Common myeloid progenitor, CD34-positive (primary cell): ENCODE measurements around the gene GNG13.

ENCODE experiments used
- CTCF ChIA-PET: fragments of 350-600 bp; sonication (Branson Sonifier 250); formaldehyde crosslinking; loops from one replicate; lab custom pipeline; 2021; ENCODE audit warnings: antibody characterized with exemption; lab: Charles Lee
- POLR2A ChIA-PET: fragments of 350-600 bp; sonication (Branson Sonifier 250); formaldehyde crosslinking; loops from one replicate; lab custom pipeline; 2021; ENCODE audit warnings: antibody characterized with exemption; lab: Charles Lee
- DNase-seq, 3 donors: peaks; one replicate each; pipeline versions ENCODE4 v3.0.0 to v3.0.0-alpha.2; 2013
- H3K27ac ChIP-seq, 2 experiments: 1 replicate in 1 of 2; 2 replicates in 1 of 2; pipeline ENCODE4 v1.7.0; 2013; ENCODE audit warnings: inconsistent platforms in 2 of 2, low read length in 2 of 2, mild to moderate bottlenecking in 2 of 2, low read depth in 1 of 2, moderate library complexity in 1 of 2; ENCODE audit not compliant: severe bottlenecking in 2 of 2, insufficient read depth in 1 of 2, poor library complexity in 1 of 2
- H3K27me3 ChIP-seq, 5 experiments: replicated peaks in 2 of 5; 1 replicate in 3 of 5; 2 replicates in 2 of 5; pipeline versions ENCODE4 v1.6.1 to v1.7.0; 2013; ENCODE audit warnings: low read length in 4 of 5, mild to moderate bottlenecking in 2 of 5, moderate library complexity in 2 of 5, inconsistent platforms in 1 of 5; ENCODE audit not compliant: insufficient read depth in 5 of 5, control insufficient read depth in 4 of 5
- H3K36me3 ChIP-seq, 4 experiments: 1 replicate in 2 of 4; 2 replicates in 2 of 4; pipeline versions ENCODE4 v1.6.1 to v1.7.0; 2013; ENCODE audit warnings: low read length in 3 of 4, control low read depth in 1 of 4, mild to moderate bottlenecking in 1 of 4; ENCODE audit not compliant: control insufficient read depth in 4 of 4, insufficient read depth in 4 of 4
- H3K4me1 ChIP-seq, 4 experiments: 1 replicate in 3 of 4; 2 replicates in 1 of 4; pipeline versions ENCODE4 v1.6.1 to v1.7.1; 2013; ENCODE audit warnings: low read length in 3 of 4, mild to moderate bottlenecking in 3 of 4, control low read depth in 1 of 4, inconsistent platforms in 1 of 4, moderate library complexity in 1 of 4; ENCODE audit not compliant: control insufficient read depth in 4 of 4, insufficient read depth in 4 of 4; ENCODE audit errors: control extremely low read depth in 1 of 4
- H3K4me3 ChIP-seq, 7 experiments: 1 replicate in 4 of 7; 2 replicates in 3 of 7; pipeline versions ENCODE4 v1.5.1 to v1.7.0; 2013; ENCODE audit warnings: mild to moderate bottlenecking in 7 of 7, low read length in 6 of 7, moderate library complexity in 6 of 7, inconsistent platforms in 2 of 7, low read depth in 2 of 7, control low read depth in 1 of 7; ENCODE audit not compliant: insufficient read depth in 4 of 7, control insufficient read depth in 1 of 7; ENCODE audit errors: extremely low read depth in 1 of 7
- H3K9me3 ChIP-seq, 5 experiments: 1 replicate in 4 of 5; 2 replicates in 1 of 5; pipeline versions ENCODE4 v1.6.1 to v1.7.1; 2013; ENCODE audit warnings: low read length in 4 of 5, mild to moderate bottlenecking in 2 of 5, inconsistent platforms in 1 of 5, low read depth in 1 of 5, moderate library complexity in 1 of 5; ENCODE audit not compliant: control insufficient read depth in 4 of 5, insufficient read depth in 2 of 5; ENCODE audit errors: control extremely low read depth in 1 of 5
- WGBS: methylation state at CpG from one replicate; pipeline ENCODE4 v1.1.5; 2013; ENCODE audit not compliant: insufficient coverage; 5-methylcytosine and 5-hydroxymethylcytosine counted together

The GNG13 gene

DNA sequence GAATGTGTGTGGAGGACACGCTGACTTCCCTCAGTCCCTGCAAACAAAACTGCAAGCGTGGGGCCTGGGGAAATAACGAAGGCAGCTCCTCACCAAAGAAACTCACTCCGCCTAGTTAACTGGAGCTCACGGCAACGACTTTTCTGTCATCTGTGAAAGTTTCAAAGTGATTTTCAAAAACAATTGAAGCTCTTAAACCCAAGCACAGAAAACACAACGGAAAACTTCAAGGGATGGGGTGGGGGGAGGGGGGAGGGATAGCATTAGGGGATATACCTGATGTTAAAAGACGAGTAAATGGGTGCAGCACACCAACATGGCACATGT is 3.2 kb upstream of the GNG13 start:
- no peak overlapping the region for H3K4me3 ChIP-seq
- ChIA-PET CTCF (interaction anchor here (0.9 to 1.2 kb wide), 2 partner anchors 19 to 62 kb away, joined by 3 read pairs; no protein-coding TSS in a partner anchor), POLR2A (no interaction called here)
- no peak for DNase-seq
- no peaks in the 10 kb centered on the region for H3K9me3 ChIP-seq
- no peak overlapping the region for H3K27ac ChIP-seq
- H3K36me3 ChIP-seq = no peaks in the 10 kb centered on the region
- peaks cover 0 to 13% (median 9%) of the 10 kb centered on the region in 4 experiments for H3K4me1 ChIP-seq
- peaks cover 0 to 47% (median 16%) of the 10 kb centered on the region in 5 experiments for H3K27me3 ChIP-seq
- WGBS = 87% methylated on average over 3 of the region's 8 CpGs

DNA sequence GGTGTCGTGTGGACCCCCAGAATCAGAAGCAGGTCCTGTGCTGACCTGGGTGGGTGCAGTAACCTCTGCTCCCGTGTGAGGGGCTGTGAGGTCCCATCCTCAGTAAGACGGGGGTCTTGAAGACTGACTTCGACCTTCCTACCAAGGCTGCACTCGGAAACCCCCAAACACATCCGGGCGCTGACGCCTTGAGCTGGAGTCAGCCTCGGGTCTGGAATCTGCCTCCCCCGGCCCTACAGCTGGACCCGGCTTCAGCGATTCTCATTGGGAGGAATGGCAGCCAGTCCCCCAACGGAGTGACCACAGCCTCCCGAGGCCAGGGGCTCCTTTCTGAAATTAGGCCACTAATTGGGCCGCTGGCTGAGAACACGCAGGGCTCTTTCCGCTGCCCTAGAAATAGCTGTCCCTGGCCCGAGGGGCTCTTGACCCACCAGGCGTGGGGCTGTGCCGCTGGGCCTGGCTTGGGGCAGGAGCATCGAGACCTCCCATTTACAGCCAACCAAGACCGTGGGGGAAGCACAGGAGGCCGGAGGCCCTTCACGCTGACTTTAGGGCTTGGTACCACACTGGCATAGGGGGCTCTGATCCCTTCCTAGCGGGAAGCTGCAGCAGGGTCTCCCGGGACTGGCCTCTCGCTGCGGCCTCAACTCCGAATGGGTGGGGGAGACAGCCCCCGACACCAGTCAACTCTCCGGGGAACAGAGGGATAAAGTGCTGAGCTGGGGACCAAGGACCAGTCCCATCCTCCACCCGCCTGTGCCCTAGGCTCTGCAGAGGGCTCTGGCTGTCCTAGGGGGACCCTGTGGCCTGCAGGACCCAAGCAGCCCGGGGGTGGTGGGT is 2.6 kb upstream of the GNG13 start:
- 87% methylated on average over 27 of the region's 33 CpGs for WGBS
- Histone ChIP-seq H3K36me3 (peaks cover 0 to 2% (median 0%) of the 10 kb centered on the region in 4 experiments), H3K4me3 (no peak overlapping the region), H3K27ac (no peak overlapping the region), H3K9me3 (no peaks in the 10 kb centered on the region), H3K27me3 (peaks cover 0 to 53% (median 16%) of the 10 kb centered on the region in 5 experiments), H3K4me1 (peaks cover 0 to 8% (median 6%) of the 10 kb centered on the region in 4 experiments)
- no peak for DNase-seq
- CTCF ChIA-PET = interaction anchor here (0.9 to 1.2 kb wide), 2 partner anchors 18 to 62 kb away, joined by 3 read pairs; no protein-coding TSS in a partner anchor
- POLR2A ChIA-PET = no interaction called here

DNA sequence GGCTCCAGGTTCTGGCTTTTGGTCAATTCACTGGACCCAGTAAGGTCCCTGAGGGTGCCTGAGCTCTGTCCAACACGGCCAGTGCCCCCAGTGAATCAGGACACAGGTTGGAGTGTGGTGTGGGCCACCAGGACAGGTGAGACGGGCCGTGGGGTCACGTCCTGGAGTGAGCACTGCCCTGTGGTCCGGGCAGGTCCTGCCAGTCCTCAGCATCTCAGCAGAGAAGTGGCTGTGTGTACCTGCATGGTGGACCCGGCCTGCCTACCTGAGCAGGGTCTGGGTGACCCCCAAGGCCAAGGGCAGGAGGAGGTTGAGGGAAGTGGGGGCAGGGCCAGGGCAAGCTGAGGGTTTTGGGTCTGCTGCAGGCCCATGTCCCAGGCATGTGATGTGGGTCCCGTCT is 1.9 kb upstream of the GNG13 start:
- CTCF ChIA-PET = interaction anchor here (1.3 kb wide), 1 partner anchor 94 kb away, joined by 5 read pairs; no protein-coding TSS in a partner anchor

DNA sequence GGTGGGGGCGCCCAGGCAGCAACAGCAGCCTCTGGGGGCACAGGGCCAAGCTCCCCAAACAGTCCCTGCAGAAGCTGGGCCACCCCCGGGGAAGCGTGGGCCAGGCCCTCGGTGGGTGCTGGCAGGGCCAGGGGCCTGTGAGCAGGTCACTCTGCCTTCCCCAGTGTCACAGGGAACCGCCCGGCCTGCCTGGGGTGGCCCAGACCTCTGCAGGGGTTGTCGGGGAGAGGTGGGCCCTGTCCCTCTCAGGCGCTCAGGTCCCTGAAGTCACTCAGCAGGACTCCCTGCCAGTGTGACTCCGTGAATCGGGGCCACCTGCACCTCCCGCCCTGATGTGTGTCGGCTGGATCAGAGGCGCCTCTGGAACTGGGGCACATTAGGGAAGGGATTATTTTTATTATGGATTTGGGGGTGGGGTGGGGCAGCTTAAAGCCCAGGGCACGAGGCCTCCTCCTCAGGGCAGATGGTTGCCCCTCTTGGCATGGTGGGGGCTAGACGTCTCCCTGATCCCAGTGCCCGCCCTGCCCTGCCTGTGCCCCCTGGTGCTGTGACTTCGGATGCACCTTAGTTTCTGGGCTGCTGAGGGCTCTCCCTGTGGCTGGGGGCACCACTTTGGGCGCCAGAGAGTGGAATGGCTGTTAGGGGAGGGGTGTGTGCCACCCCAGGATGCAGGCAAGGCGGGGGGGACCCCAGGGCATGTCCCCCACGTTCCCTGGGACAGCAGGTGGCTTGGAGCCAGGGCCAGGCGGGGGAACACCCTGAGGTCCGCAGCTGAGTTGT is 1.2 kb upstream of the GNG13 start:
- 71% methylated on average over 17 of the region's 22 CpGs for WGBS
- ChIA-PET CTCF (interaction anchor here (0.8 to 1.3 kb wide), 2 partner anchors 22 to 93 kb away, joined by 3 to 5 read pairs; no protein-coding TSS in a partner anchor), POLR2A (no interaction called here)
- H3K36me3 ChIP-seq = peaks cover 0 to 11% (median 2%) of the 10 kb centered on the region in 4 experiments
- peaks cover 0 to 57% (median 16%) of the 10 kb centered on the region in 5 experiments for H3K27me3 ChIP-seq
- no peak for DNase-seq
- no peak overlapping the region for H3K27ac ChIP-seq
- no peak overlapping the region for H3K4me3 ChIP-seq
- H3K4me1 ChIP-seq = peaks cover 0 to 5% (median 2%) of the 10 kb centered on the region in 4 experiments
- H3K9me3 ChIP-seq = peaks cover 0 to 2% (median 0%) of the 10 kb centered on the region in 5 experiments

More for the DNA sequence above, 1.9 kb upstream of the GNG13 start:
- WGBS = 75% methylated on average over 4 of the region's 7 CpGs
- POLR2A ChIA-PET = no interaction called here
- H3K27me3 ChIP-seq = peaks cover 0 to 57% (median 16%) of the 10 kb centered on the region in 5 experiments
- DNase-seq = no peak
- no peak overlapping the region for H3K27ac ChIP-seq
- no peak overlapping the region for H3K4me3 ChIP-seq
- H3K4me1 ChIP-seq = peaks cover 0 to 5% (median 4%) of the 10 kb centered on the region in 4 experiments
- H3K9me3 ChIP-seq = peaks cover 0 to 2% (median 0%) of the 10 kb centered on the region in 5 experiments
- H3K36me3 ChIP-seq = peaks cover 0 to 8% (median 1%) of the 10 kb centered on the region in 4 experiments

DNA sequence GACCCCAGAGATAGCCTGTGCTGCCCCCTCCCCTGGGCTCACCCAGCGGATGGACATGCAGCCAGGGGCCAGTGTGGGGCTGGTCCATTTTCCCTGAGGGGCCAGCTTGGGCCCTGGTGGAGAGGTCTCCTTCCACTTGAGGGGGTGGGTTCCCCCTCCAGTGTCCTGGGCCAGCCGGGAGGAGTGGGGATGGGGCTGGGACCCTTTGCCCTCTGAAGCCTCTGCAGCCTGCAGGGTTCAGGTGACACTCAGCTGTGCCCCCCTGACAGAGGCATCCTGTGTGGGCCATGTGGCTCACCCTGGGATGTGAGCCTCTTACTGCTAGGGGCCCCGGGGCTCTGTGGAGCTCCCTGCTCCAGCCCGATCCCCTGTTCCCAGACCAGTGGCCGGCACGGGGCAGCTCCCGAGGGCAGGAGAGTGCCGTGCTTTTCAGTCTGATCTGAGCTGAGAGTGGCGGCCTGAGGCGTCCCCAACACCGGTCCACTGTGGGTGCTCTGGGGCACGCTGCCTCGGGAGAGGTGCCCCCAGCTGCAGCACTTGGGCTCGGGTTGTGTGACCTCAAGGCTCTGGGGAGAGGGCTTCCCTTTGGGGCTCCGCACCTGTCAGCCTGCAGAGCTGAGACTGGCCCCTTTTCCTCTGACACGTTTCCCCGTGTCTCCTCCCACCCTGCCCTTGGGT is 439 bp upstream of the GNG13 start:
- Histone ChIP-seq H3K4me1 (peaks cover 0 to 5% (median 1%) of the 10 kb centered on the region in 4 experiments), H3K4me3 (no peak overlapping the region), H3K36me3 (peaks cover 0 to 16% (median 6%) of the 10 kb centered on the region in 4 experiments), H3K9me3 (peaks cover 0 to 2% (median 0%) of the 10 kb centered on the region in 5 experiments), H3K27ac (no peak overlapping the region), H3K27me3 (peaks cover 0 to 57% (median 16%) of the 10 kb centered on the region in 5 experiments)
- POLR2A ChIA-PET = no interaction called here
- DNase-seq = no peak
- CTCF ChIA-PET = interaction anchor here (0.8 to 1.3 kb wide), 2 partner anchors 21 to 93 kb away, joined by 3 to 5 read pairs; no protein-coding TSS in a partner anchor
- 20% methylated on average over 15 of the region's 17 CpGs for WGBS

DNA sequence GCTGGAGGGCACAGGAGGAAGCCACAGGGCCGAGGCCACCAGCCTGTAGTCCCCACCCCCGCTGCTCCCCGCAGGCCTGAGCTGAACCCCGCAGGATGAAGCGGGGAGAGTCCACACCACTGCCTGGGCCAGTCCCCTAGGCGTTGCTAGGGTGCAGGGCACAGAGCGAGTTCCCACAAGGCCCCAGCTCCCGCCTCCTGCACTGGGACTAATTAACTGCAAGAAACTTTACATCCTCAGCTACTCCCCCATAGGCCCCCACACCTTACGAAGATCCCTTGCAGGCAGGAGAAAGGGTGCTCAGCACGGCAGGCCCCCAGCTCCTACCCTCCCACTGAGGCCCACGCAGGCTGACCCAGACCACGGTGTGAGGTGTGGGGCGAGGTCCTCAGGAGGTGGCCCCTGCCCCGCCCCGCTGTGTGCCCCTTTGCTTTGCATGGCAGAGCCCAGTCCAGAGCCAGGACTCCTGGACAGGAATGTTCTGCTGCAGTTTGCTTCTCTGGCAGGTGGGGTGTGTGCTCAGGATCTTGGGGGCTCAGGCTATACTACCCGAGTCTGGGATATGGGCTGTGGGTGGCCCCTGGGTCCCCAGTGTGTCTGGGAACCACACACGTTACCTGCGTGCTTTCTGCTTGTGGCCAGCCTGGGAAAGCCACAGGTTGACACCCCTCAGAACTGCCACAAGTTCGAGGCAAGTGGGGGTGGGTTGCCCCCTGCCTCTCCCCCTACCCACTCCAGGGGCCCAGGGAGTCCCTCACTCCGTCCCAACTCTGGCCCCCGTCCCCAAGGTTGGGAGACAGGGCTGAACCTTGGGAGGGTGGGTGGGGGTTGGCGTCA is 1.2 kb downstream of the GNG13 start:
- H3K36me3 ChIP-seq = peaks cover 0 to 25% (median 9%) of the 10 kb centered on the region in 4 experiments
- peaks cover 0 to 57% (median 16%) of the 10 kb centered on the region in 5 experiments for H3K27me3 ChIP-seq
- H3K9me3 ChIP-seq = peaks cover 0 to 2% (median 0%) of the 10 kb centered on the region in 5 experiments
- no peak for DNase-seq
- no peak overlapping the region for H3K4me3 ChIP-seq
- peaks cover 0 to 5% (median 1%) of the 10 kb centered on the region in 4 experiments for H3K4me1 ChIP-seq
- CTCF ChIA-PET = no interaction called here
- 74% methylated on average over 12 of the region's 22 CpGs for WGBS
- H3K27ac ChIP-seq = no peak overlapping the region
- POLR2A ChIA-PET = no interaction called here
